ENCODE data around the gene C19orf67. TPM values are rescaled to one million over a fixed set of nuclear protein-coding genes. Genes with fewer than 3 reads are reported as not detected.
A peak's percentile ranks its signal among the peaks of the same experiment; 100 is the strongest.

Gene C19orf67
- total and polyA plus RNA-seq, 12 donors: not detected

- intact Hi-C loops (cut with DNase I): loop anchor here (10.0 kb wide), 2 partner anchors 174 to 464 kb away; no protein-coding TSS in a partner anchor
- TF ChIP-seq POLR2A (IDR thresholded peaks at IDR 0.05) (no peak), CTCF (IDR thresholded peaks at IDR 0.05) (no peak)
- DNase-seq: no peak
- Histone ChIP-seq H3K9me3 (replicated peaks in 1 of 3) (no peaks in the 10 kb centered on the region), H3K4me3 (no peak overlapping the region), H3K36me3 (replicated peaks in 1 of 2) (no peaks in the 10 kb centered on the region), H3K27ac (no peak overlapping the region), H3K4me1 (replicated peaks in 1 of 2) (peaks cover 0 to 4% of the 10 kb centered on the region in 2 donors), H3K27me3 (peaks cover 15% of the 10 kb centered on the region)
- 18 to 30% (median 25%) methylated on average over 11 to 17 of the region's 17 CpGs for WGBS, 4 donors
These were observed 27.1 kb downstream of the C19orf67 start for GRCh38 chr19:14058182-14059092.

- intact Hi-C loops (cut with DNase I): loop anchor here (10.0 kb wide), 2 partner anchors 172 to 462 kb away; no protein-coding TSS in a partner anchor
- Histone ChIP-seq H3K27me3 (peaks cover 15% of the 10 kb centered on the region), H3K4me3 (peak overlapping the region in 1 of 4 donors; percentile 39), H3K36me3 (replicated peaks in 1 of 2) (no peaks in the 10 kb centered on the region), H3K9me3 (replicated peaks in 1 of 3) (no peaks in the 10 kb centered on the region), H3K27ac (no peak overlapping the region), H3K4me1 (replicated peaks in 1 of 2) (peaks cover 0 to 4% of the 10 kb centered on the region in 2 donors)
- no peak for DNase-seq
- WGBS, 4 donors: 25 to 36% (median 28%) methylated on average over 5 to 19 of the region's 19 CpGs
- TF ChIP-seq CTCF (IDR thresholded peaks at IDR 0.05): no peak
- no peak for TF ChIP-seq POLR2A (IDR thresholded peaks at IDR 0.05)
These were observed 28.7 kb downstream of the C19orf67 start for GRCh38 chr19:14056741-14057356.

- Histone ChIP-seq H3K4me1 (replicated peaks in 1 of 2) (peaks cover 0 to 4% of the 10 kb centered on the region in 2 donors), H3K27ac (no peak overlapping the region), H3K4me3 (no peak overlapping the region), H3K27me3 (peaks cover 15% of the 10 kb centered on the region), H3K36me3 (replicated peaks in 1 of 2) (no peaks in the 10 kb centered on the region), H3K9me3 (replicated peaks in 1 of 3) (no peaks in the 10 kb centered on the region)
- TF ChIP-seq CTCF (IDR thresholded peaks at IDR 0.05) (no peak), POLR2A (IDR thresholded peaks at IDR 0.05) (no peak)
- WGBS, 4 donors: 91 to 95% (median 93%) methylated on average over 5 to 10 of the region's 10 CpGs
- DNase-seq: no peak
- intact Hi-C loops (cut with DNase I): loop anchor here (10.0 kb wide), 2 partner anchors 171 to 461 kb away; no protein-coding TSS in a partner anchor
These were observed 29.4 kb downstream of the C19orf67 start for GRCh38 chr19:14056069-14056666.

- Histone ChIP-seq H3K27ac (no peak overlapping the region), H3K27me3 (peaks cover 15% of the 10 kb centered on the region), H3K4me1 (replicated peaks in 1 of 2) (peaks cover 0 to 4% of the 10 kb centered on the region in 2 donors), H3K36me3 (replicated peaks in 1 of 2) (no peaks in the 10 kb centered on the region), H3K9me3 (replicated peaks in 1 of 3) (no peaks in the 10 kb centered on the region), H3K4me3 (no peak overlapping the region)
- DNase-seq: no peak
- intact Hi-C loops (cut with DNase I): loop anchor here (10.0 kb wide), 2 partner anchors 171 to 461 kb away; no protein-coding TSS in a partner anchor
- WGBS, 4 donors: 75 to 90% (median 79%) methylated on average over 3 of the region's 3 CpGs
- no peak for TF ChIP-seq CTCF (IDR thresholded peaks at IDR 0.05)
These were observed 30.2 kb downstream of the C19orf67 start for GRCh38 chr19:14055396-14055795.
